Heart right ventricle (tissue), 16 donors: Measurements from ENCODE around the gene GRIK5. TPM values are rescaled to one million over a fixed set of nuclear protein-coding genes. Genes with fewer than 3 reads are reported as not detected.
"Not testable (repeated sequence)": the region's sequence is repeated elsewhere in the genome, so short reads cannot be mapped to it uniquely, and the experiment has no call there.

Experiments
- ATAC-seq, 8 donors: fragments of 200-7000 bp; cut with Tn5 transposase; one replicate each; pipeline ENCODE4 v1.9.1; 2020; ENCODE audit warnings: mild to moderate bottlenecking in 8 of 8, moderate library complexity in 8 of 8, moderate number of reproducible peaks in 1 of 8
- DNase-seq, 2 donors: peaks; one replicate each; pipeline ENCODE4 v3.0.0-alpha.2; 2020
- H3K27ac ChIP-seq, 10 donors: fragments of 200-600 bp; sonication (generic) in 2 of 10; one replicate each; pipeline versions ENCODE4 v1.5.0 to v1.8.0; 2020 to 2022; ENCODE audit warnings: mild to moderate bottlenecking in 3 of 10
- H3K27me3 ChIP-seq, 7 donors: fragments of 200-600 bp; one replicate each; pipeline ENCODE4 v1.8.0; 2021 to 2022; ENCODE audit warnings: mild to moderate bottlenecking in 2 of 7
- H3K36me3 ChIP-seq, 9 donors: fragments of 200-600 bp; sonication (generic) in 1 of 9; one replicate each; pipeline versions ENCODE4 v1.5.0 to v1.8.0; 2020 to 2022; ENCODE audit warnings: mild to moderate bottlenecking in 2 of 9
- H3K4me1 ChIP-seq, 9 donors: fragments of 200-600 bp; sonication (generic) in 1 of 9; one replicate each; pipeline versions ENCODE4 v1.5.0 to v1.8.0; 2020 to 2022; ENCODE audit warnings: mild to moderate bottlenecking in 4 of 9
- H3K4me3 ChIP-seq, 10 donors: fragments of 200-600 bp; sonication (generic) in 2 of 10; one replicate each; pipeline versions ENCODE4 v1.5.0 to v1.8.0; 2020 to 2022; ENCODE audit warnings: mild to moderate bottlenecking in 7 of 10, moderate library complexity in 2 of 10
- H3K9me3 ChIP-seq, 11 donors: fragments of 200-600 bp in 10 of 11; sonication (generic) in 2 of 11; one replicate each; pipeline versions ENCODE4 v1.5.0 to v1.8.0; 2013 to 2022; ENCODE audit warnings: mild to moderate bottlenecking in 2 of 11, control low read depth in 1 of 11, moderate library complexity in 1 of 11
- CTCF ChIP-seq, 9 donors: fragments of 200-600 bp; sonication (generic) in 2 of 9; IDR thresholded peaks; one replicate each; pipeline versions ENCODE4 v1.5.0 to v1.8.0; 2021 to 2022; ENCODE audit warnings: antibody characterized with exemption in 9 of 9, mild to moderate bottlenecking in 5 of 9, moderate library complexity in 1 of 9
- whole genome bisulfite sequencing, 2 donors: extraction: QIAGEN DNeasy Blood & Tissue Kit; methylation state at CpG; one replicate each; pipeline ENCODE4 v1.1.7; 2013; ENCODE audit warnings: inconsistent platforms in 1 of 2; 5-methylcytosine and 5-hydroxymethylcytosine counted together
- intact Hi-C, 10 donors: fragments of 100-400 bp; cut with DNase I; formaldehyde crosslinking; loops; one replicate each; pipeline versions ENCODE4 v1.11.1 to v1.14.2; 2022
- polyA plus RNA-seq, 2 donors: library from polyadenylated mRNA; stranded (reverse); fragments of 200-250 nt; gene quantifications; one replicate each; pipeline ENCODE4 v1.2.3, GENCODE V29; 2013
- total RNA-seq, 10 donors: library from RNA; stranded (reverse); fragmentation: NEBNext Ultra II Directional in 3 of 10; extraction: Animal tissue kit (Norgen Biotek cat#: 25700) in 3 of 10; gene quantifications; one replicate each; pipeline versions ENCODE4 v1.2.1 to v1.2.4, GENCODE V29; 2021 to 2023
- donor health status: Arrhythmogenic right ventricular cardiomyopathy.
- donor health status: ischemic (EF 13 %, LVEDD 7.1; RV severe dilation, severe dysfunction).
- donor health status: healthy with polysubstance abuse.
- donor health status: DM: no; HTN: yes; CAD: no.
- donor health status: DM: no; HTN: no; CAD: no.
- donor health status: ischemic (EF 25% LVEDD 6.9; RV normal size, moderate dysfunction).
- donor health status: ischemic (EF 25% LVEDD 5.7; RV mildly dilated, moderate dysfunction).
- donor health status: healthy.
- donor health status: DM: yes; HTN: yes; CAD: no.
- donor health status: Ischemic cardiomyopathy.
- donor health status: ischemic (EF 35%, LVEDD 5.7; RV mildly dilated, moderate dysfunction).
- donor health status: nonischemic (EF 11% LVEDD 7.7; RV severe dilation, severe dysfunction).
- donor health status: DM: yes; HTN: yes; CAD: no.
- donor health status: PGD.
- donor health status: ischemic (EF 29% LVEDD 5.4; RV normal size, mild dysfunction).
- donor health status: nonischemic (EF 23%, LVEDD 6.1; RV moderate dilation, normal function).

GRIK5 gene
- total and polyA plus RNA-seq, 12 donors = 0.35 to 9.3 (median 2.9) TPM

GRCh38 chr19:42021185-42021584 lies 48.8 kb downstream of the GRIK5 start:
- ATAC-seq = no peak

GRCh38 chr19:42018503-42019193 lies 51.4 kb downstream of the GRIK5 start:
- peaks cover 0 to 14% (median 0%) of the 10 kb centered on the region in 9 donors for H3K4me1 ChIP-seq
- TF ChIP-seq CTCF (IDR thresholded peaks at IDR 0.05) = no peak

More at GRCh38 chr19:42021185-42021584, 48.8 kb downstream of the GRIK5 start:
- Histone ChIP-seq H3K36me3 (no peaks in the 10 kb centered on the region), H3K4me1 (peaks cover 0 to 35% (median 15%) of the 10 kb centered on the region in 9 donors), H3K4me3 (no peak overlapping the region), H3K9me3 (no peaks in the 10 kb centered on the region), H3K27ac (no peak overlapping the region), H3K27me3 (no peaks in the 10 kb centered on the region)
- WGBS, 2 donors = 77 to 82% methylated on average over 15 of the region's 15 CpGs
- intact Hi-C loops = no loop called here
- DNase-seq = no peak
- TF ChIP-seq CTCF (IDR thresholded peaks at IDR 0.05) = no peak

GRCh38 chr19:42017040-42017439 lies 53.0 kb downstream of the GRIK5 start:
- DNase-seq = no peak
- no peak for TF ChIP-seq CTCF (IDR thresholded peaks at IDR 0.05)
- no peak for ATAC-seq
- Histone ChIP-seq H3K4me3 (no peak overlapping the region), H3K27me3 (no peaks in the 10 kb centered on the region), H3K4me1 (peaks cover 0 to 2% (median 0%) of the 10 kb centered on the region in 9 donors), H3K36me3 (no peaks in the 10 kb centered on the region), H3K9me3 (no peaks in the 10 kb centered on the region), H3K27ac (no peak overlapping the region)
- intact Hi-C loops = no loop called here
- WGBS, 2 donors = 81 to 83% methylated on average over 8 of the region's 8 CpGs

More at GRCh38 chr19:42018503-42019193, 51.4 kb downstream of the GRIK5 start:
- no peak overlapping the region for H3K27ac ChIP-seq
- H3K27me3 ChIP-seq = no peaks in the 10 kb centered on the region
- no peak overlapping the region for H3K4me3 ChIP-seq
- H3K36me3 ChIP-seq = no peaks in the 10 kb centered on the region
- no peaks in the 10 kb centered on the region for H3K9me3 ChIP-seq
- intact Hi-C loops = no loop called here
- ATAC-seq (no peak), DNase-seq (no peak)
- 70 to 79% methylated on average over 9 to 10 of the region's 11 CpGs for WGBS, 2 donors

GRCh38 chr19:42012747-42013146 lies 57.3 kb downstream of the GRIK5 start:
- H3K36me3 ChIP-seq, H3K4me3 ChIP-seq, H3K27ac ChIP-seq, H3K27me3 ChIP-seq, H3K4me1 ChIP-seq, ATAC-seq, DNase-seq, H3K9me3 ChIP-seq, intact Hi-C loops: not testable (repeated sequence)
- WGBS, 2 donors = 94 to 98% methylated on average over 3 of the region's 3 CpGs
